ENCODE data around the gene OPN1SW.

DNA sequence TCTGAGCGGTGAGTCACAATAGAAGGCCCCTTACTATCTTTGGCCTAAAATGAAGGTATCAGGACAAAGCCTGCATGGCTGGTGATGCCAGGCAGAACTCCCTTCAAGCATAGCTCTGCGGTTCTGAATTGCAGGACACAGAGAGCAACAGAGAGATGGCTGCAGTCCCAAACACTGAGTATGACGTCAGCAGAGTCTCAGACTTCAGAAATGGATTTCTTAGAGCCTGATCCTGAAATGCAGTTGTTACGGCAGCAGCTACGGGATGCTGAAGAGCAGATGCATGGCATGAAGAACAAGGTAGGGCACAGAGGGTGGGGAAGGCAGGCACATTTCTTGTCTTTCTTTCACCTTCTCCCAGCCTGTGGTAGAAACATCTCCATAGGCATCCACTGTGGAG lies 29.6 kb upstream of the OPN1SW start:
- TF ChIP-seq CTCF (IDR thresholded peaks at IDR 0.05; ENCODE audit: low read depth, low read length) (no peak), EZH2phosphoT487 (IDR thresholded peaks at IDR 0.05; ENCODE audit: low read depth) (no peak)
